ENCODE data around the gene ZMYND10. TPM values are rescaled to one million over a fixed set of nuclear protein-coding genes. Genes with fewer than 3 reads are reported as not detected.

The ZMYND10 gene
- polyA plus RNA-seq, 1 of the 3 experiments (the other 2 are of a cell fraction), result 0.95 TPM

DNA sequence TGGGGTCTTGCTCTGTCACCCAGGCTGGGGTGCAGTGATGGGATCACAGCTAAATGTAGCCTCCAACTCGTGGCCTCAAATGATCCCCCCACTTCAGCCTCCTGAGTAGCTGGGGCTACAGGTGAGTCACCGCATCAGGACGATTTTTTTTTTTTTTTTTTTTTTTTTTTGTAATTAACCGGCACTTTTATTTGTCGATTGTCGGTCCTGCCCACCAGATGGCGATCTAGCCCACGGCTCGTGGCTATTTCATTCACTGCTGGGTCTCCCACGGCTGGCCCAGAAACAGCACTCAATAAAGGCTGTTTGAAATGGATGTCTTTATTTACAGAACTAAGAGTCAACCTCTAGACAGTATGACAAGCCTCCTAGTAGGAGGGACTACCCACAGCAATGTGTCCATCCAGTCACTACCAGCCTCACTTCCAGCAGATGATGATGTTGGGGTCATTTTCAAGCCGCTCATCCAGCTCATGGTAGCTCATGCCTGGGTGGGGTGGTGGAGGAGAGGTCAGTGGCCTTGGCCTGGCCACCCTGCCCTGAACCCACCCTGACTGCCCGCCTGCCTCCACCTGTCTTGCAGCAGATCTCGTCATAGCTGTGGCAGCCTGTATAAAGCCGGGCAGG, 1.8 kb upstream of the ZMYND10 start:
- ChIA-PET CTCF (interaction anchor here (0.6 to 6.0 kb wide), 38 partner anchors 9 to 566 kb away, joined by 3 to 45 read pairs (median 4); partner anchors contain the start of genes CISH, HEMK1 and RASSF1), POLR2A (interaction anchor here (0.9 to 2.6 kb wide), 5 partner anchors 10 to 221 kb away, joined by 3 to 5 read pairs (median 4); partner anchors contain the start of genes HYAL3 and NAA80)
- TF ChIP-seq RAD21 (IDR thresholded peaks at IDR 0.05; ENCODE audit: low read length) (peak; percentile 83), MXI1 (IDR thresholded peaks at IDR 0.05; ENCODE audit: low read depth, low read length) (peak; percentile 23; the same call in 1 of the 2 replicates), CTCF (IDR thresholded peaks at IDR 0.05) (peak; percentile 71), FOXJ3 (CRISPR knock-in tag; IDR thresholded peaks at IDR 0.05) (no peak), SMC3 (IDR thresholded peaks at IDR 0.05; ENCODE audit: low read depth, low read length) (peak; percentile 63; the same call in 1 of the 2 replicates), FOXM1 (IDR thresholded peaks at IDR 0.05; ENCODE audit: low read depth) (no peak), SIN3A (IDR thresholded peaks at IDR 0.05; ENCODE audit: borderline replicate concordance, low read depth, low read length) (0 out of 2 replicates have a peak, but pooled peaks have one; percentile 15), ELF1 (IDR thresholded peaks at IDR 0.05) (no peak), RCOR1 (IDR thresholded peaks at IDR 0.05; ENCODE audit: low read length) (0 out of 2 replicates have a peak, but pooled peaks have one; percentile 16), TCF12 (IDR thresholded peaks at IDR 0.05) (no peak)
- Histone ChIP-seq H3K9ac (no peak overlapping the region), H2AFZ (ENCODE audit: low read depth) (no peak overlapping the region), H3K36me3 (replicated peaks in 1 of 2; ENCODE audit: control insufficient read depth in 1 of 2, insufficient read depth in 2 of 2, low read length in 1 of 2) (peaks cover 0 to 17% of the 10 kb centered on the region in 2 experiments), H3K27me3 (ENCODE audit: insufficient read depth) (no peaks in the 10 kb centered on the region), H3K27ac (ENCODE audit: low read depth in 2 of 2, low read length in 1 of 2) (peak overlapping the region in 1 of 2 experiments; percentile 35; a peak in 1 of 4 replicates), H4K20me1 (ENCODE audit: insufficient read depth) (0 out of 2 replicates have a peak, but pooled peaks cover 3% of the 10 kb centered on the region), H3K4me1 (ENCODE audit: control insufficient read depth in 1 of 2, insufficient read depth in 2 of 2, low read depth in 1 of 2, low read length in 1 of 2) (peaks cover 11 to 42% of the 10 kb centered on the region in 2 experiments; a peak in 1 of 4 replicates), H3K9me3 (no peaks in the 10 kb centered on the region), H3K79me2 (ENCODE audit: insufficient read depth) (peaks cover 28% of the 10 kb centered on the region), H3K4me2 (no peak overlapping the region), H3K9me2 (no peaks in the 10 kb centered on the region), H3F3A (replicated peaks; ENCODE audit: insufficient read depth) (peaks cover 3% of the 10 kb centered on the region), H3K4me3 (ENCODE audit: low read depth in 2 of 2, low read length in 1 of 2) (no peak overlapping the region)
- peak; percentile 83 for DNase-seq
- WGBS (ENCODE audit: low lambda C conversion rate), result 18% methylated on average over 13 of the region's 14 CpGs

GRCh38 chr3:50345008-50345407, 524 bp downstream of the ZMYND10 start:
- no peaks in the 10 kb centered on the region for H3K9me3 ChIP-seq
- H2AFZ ChIP-seq (ENCODE audit: low read depth), result no peak overlapping the region
- H4K20me1 ChIP-seq (ENCODE audit: insufficient read depth), result no peaks in the 10 kb centered on the region
- no peaks in the 10 kb centered on the region for H3K9me2 ChIP-seq
- WGBS (ENCODE audit: low lambda C conversion rate), result 100% methylated on average over 1 of the region's 8 CpGs
- H3K27ac ChIP-seq (ENCODE audit: low read depth in 2 of 2, low read length in 1 of 2), result no peak overlapping the region
- H3K36me3 ChIP-seq (replicated peaks in 1 of 2; ENCODE audit: control insufficient read depth in 1 of 2, insufficient read depth in 2 of 2, low read length in 1 of 2), result peaks cover 0 to 17% of the 10 kb centered on the region in 2 experiments
- no peak overlapping the region for H3K4me3 ChIP-seq (ENCODE audit: low read depth in 2 of 2, low read length in 1 of 2)
- peaks cover 3% of the 10 kb centered on the region for H3F3A ChIP-seq (replicated peaks; ENCODE audit: insufficient read depth)
- H3K9ac ChIP-seq, result no peak overlapping the region
- H3K79me2 ChIP-seq (ENCODE audit: insufficient read depth), result peaks cover 12% of the 10 kb centered on the region
- H3K27me3 ChIP-seq (ENCODE audit: insufficient read depth), result no peaks in the 10 kb centered on the region
- CTCF ChIA-PET, result interaction anchor here (0.7 to 4.7 kb wide), 8 partner anchors 11 to 205 kb away, joined by 3 to 29 read pairs (median 4); partner anchors contain the start of gene HYAL1
- POLR2A ChIA-PET, result no interaction called here
- no peak overlapping the region for H3K4me2 ChIP-seq
- H3K4me1 ChIP-seq (ENCODE audit: control insufficient read depth in 1 of 2, insufficient read depth in 2 of 2, low read depth in 1 of 2, low read length in 1 of 2), result peaks cover 3 to 27% of the 10 kb centered on the region in 2 experiments; a peak in 1 of 4 replicates
- DNase-seq, result no peak
- TF ChIP-seq TAF1 (IDR thresholded peaks at IDR 0.05; ENCODE audit: borderline replicate concordance, low read depth, low read length) (no peak), EZH2phosphoT487 (IDR thresholded peaks at IDR 0.05; ENCODE audit: borderline replicate concordance, low read depth) (no peak), NRF1 (IDR thresholded peaks at IDR 0.05; ENCODE audit: low read depth, low read length) (no peak), RCOR1 (IDR thresholded peaks at IDR 0.05; ENCODE audit: low read length) (no peak), USF2 (IDR thresholded peaks at IDR 0.05; ENCODE audit: borderline replicate concordance, low read depth, low read length) (no peak), JUND (IDR thresholded peaks at IDR 0.05) (no peak), RFX5 (IDR thresholded peaks at IDR 0.05; ENCODE audit: low read length) (no peak), NFIC (IDR thresholded peaks at IDR 0.05; ENCODE audit: borderline replicate concordance) (no peak), ELF1 (IDR thresholded peaks at IDR 0.05) (no peak), MEF2A (IDR thresholded peaks at IDR 0.05; ENCODE audit: borderline replicate concordance, low read depth) (no peak), CHD2 (IDR thresholded peaks at IDR 0.05; ENCODE audit: low read length, partially characterized antibody) (no peak), USF1 (IDR thresholded peaks at IDR 0.05; ENCODE audit: borderline replicate concordance, low read depth) (no peak), RXRA (IDR thresholded peaks at IDR 0.05; ENCODE audit: borderline replicate concordance, low read depth) (no peak), TCF12 (IDR thresholded peaks at IDR 0.05) (no peak), FOXJ3 (CRISPR knock-in tag; IDR thresholded peaks at IDR 0.05) (no peak)
- TF ChIP-seq, protein P1, sequence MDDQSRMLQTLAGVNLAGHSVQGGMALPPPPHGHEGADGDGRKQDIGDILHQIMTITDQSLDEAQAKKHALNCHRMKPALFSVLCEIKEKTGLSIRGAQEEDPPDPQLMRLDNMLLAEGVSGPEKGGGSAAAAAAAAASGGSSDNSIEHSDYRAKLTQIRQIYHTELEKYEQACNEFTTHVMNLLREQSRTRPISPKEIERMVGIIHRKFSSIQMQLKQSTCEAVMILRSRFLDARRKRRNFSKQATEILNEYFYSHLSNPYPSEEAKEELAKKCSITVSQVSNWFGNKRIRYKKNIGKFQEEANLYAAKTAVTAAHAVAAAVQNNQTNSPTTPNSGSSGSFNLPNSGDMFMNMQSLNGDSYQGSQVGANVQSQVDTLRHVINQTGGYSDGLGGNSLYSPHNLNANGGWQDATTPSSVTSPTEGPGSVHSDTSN (IDR thresholded peaks at IDR 0.05), result no peak

Data from SK-N-SH (cell line).